GM12892 (cell line): ENCODE data around the gene KIF18B.

ENCODE experiments used
- POLR2A ChIP-seq: IDR thresholded peaks from 2 replicates; pipeline ENCODE4 v1.6.1; 2011; ENCODE audit warnings: low read depth, low read length, control low read depth
- TAF1 ChIP-seq: IDR thresholded peaks from 2 replicates; pipeline ENCODE4 v1.6.1; 2011; ENCODE audit warnings: low read depth, mild to moderate bottlenecking, control low read depth, low read length, borderline replicate concordance

DNA sequence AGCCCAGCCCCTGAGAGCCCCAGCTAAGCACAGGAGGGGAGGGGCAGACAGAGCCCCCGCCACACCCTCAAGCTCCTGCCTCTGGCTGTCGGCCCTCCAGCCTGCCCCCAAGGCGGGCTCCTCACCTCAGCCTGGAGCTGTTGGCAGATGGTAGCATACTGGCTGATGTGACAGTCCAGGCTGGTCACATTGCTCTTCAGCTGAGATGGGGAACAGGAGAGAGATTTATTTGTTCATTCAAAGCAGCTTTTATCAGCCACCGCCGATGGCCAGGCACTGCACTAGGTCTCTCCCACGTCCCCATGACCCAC lies 14.8 kb downstream of the KIF18B start:
- TF ChIP-seq POLR2A (no peak), TAF1 (no peak)
